Activated T-cell treated with anti-CD3 and anti-CD28 coated beads for 4 hours (primary cell): ENCODE measurements around the gene PURA.
A peak's percentile ranks its signal among the peaks of the same experiment; 100 is the strongest.

Source experiments
- DNase-seq: peaks from one replicate; pipeline ENCODE4 v3.0.0-alpha.2; 2020

Gene PURA

DNA sequence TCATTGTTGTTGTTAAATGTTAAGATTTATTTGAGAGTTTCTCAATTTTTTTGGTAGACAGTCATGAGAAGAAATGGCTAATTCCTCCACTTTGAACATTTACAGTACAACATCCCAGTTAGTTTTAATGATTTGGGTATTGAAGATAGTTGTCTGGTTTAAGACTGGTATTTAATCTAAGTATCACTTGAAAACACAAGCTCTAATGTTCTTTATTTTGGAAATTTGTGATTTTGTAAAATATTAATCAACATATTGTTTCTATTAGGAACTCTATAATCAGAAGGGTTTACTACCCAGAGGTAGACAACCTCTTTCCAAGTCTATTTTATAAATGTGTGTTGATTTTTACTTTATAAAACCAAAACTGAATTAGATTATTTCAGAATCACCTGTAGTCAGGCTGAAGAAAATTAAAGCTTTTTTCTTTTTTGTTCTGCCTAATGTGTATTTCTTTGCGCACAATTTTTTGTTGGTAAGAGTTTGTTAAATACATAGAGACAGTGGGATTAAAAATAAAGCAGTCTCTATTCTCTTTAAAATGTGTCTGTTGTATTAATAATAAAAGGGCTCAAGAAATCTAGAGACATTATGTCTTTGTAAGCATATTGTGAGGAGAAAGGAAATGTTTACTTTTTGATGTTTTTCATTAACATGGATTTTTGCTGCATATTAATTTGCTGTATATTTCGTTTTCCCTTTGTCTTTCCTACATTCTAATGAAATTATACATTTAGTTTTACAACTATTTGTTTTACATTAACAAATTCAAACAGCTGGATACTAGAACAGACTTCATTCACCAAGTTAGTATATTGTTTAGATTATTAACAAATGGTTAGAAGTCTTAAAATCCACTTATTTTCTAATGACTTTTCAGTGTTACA, 3.9 kb upstream of the PURA start:
- DNase-seq = no peak

DNA sequence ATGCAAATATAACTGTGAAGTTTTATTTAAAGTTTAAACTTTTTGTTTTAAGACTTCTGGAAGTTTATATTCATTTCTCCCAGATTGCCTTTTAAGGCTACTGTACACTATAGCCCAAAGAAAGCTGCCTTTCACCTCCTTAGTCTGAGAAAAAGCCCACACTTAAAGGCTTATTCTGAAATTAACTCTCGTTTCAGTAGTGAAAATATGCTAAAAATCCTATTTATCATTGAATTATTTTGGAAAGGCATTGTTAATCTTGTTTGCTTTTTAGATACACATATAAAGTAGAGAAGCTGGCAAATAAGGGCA, 3.3 kb upstream of the PURA start:
- no peak for DNase-seq

DNA sequence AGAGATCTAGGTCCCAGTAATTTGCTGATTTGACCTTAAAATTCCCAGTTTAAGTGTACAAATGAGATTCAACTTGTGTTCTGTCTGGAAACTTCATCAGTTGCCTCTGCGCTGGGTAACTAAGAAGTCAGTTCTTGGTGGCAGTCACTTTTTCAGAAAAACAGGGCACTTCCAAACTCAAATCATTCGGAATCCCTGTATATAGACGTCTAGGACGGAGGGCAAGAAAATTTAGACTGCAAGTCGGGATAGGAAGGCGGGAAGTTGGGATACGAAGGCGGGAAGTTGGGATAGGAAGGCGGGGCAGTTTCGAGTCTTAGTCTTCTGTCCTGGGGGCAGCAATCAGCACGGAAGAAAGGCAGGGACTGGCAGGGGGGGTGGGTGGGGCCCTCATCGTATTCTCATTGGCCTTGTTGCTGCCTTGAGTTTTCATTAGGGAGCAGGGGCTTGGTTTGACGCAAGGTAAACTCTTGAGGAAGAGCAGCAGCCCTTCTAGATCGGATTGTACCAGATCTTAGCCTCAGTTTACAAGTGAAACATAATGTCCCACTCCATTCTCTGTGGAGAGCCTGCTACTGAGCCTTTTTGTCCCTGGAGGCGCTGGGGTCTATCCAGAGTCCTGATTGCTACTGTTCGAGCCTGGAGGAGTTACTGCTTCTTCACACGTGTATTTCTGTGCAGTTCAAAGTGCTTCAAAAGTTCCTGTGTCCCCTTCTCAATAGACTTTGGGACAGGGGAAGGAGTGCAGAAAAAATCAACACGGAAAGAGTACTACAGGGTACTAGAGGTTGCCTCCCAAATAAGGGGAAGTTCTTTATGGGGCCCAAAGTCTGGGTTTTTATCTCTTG, 2.7 kb upstream of the PURA start:
- no peak for DNase-seq

DNA sequence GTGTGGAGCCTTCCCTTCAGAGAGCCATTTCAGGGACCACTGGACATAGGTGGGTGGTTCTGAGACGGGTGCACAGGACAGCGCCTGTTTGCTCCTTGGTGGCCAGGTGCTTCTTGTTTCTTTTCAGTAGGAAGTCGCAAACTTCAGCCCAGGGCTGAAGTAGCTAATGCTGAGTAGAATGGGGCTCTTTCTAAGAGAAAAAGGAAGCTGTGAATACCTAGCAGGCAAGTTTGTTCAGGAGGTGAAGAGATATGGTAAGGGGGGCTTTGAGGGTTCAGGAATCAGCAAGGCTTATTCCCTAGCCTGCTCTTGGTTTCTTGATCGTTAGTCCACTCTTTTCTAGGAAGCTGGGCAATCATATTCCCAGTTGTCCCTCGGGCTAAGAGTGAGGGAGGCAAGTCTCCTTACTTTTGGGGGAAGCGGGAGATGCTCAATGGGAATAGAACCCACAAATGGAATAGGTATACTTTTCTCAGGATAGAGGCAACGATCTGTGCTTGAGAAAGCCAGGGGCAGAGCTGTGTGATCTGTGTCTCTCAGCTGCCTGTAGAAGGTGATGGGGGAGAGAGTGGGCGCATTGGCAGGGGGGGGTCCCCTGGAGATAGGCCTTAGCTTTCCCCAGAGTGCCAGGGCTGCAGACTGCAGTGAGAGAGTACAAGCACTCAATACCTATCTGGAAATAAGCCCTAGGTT, 1.9 kb upstream of the PURA start:
- DNase-seq = no peak

DNA sequence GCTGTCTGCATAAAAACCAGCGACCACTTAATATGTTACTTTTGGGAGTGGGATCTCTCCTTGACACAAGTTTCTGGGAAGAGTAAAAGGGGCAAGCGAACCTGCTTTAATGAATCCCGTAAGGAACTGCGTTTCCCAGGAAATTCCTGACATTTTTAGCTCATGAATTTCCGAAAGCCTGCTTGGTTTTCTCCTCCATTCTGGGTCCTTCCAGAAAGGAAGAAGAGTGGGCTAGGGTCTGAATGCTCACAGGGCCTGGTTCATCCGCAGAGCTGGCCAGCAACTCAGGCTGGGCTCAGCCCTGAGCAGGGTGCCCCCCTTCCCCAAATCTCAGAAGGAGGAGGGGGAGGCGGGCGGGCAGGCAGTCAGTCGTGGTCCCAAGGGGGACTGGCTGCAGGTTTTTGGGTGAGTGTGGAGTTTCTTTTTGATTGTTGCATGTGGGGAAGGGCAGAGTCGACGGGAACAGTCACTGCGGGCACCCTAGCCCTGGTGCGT, 1.2 kb upstream of the PURA start:
- no peak for DNase-seq

DNA sequence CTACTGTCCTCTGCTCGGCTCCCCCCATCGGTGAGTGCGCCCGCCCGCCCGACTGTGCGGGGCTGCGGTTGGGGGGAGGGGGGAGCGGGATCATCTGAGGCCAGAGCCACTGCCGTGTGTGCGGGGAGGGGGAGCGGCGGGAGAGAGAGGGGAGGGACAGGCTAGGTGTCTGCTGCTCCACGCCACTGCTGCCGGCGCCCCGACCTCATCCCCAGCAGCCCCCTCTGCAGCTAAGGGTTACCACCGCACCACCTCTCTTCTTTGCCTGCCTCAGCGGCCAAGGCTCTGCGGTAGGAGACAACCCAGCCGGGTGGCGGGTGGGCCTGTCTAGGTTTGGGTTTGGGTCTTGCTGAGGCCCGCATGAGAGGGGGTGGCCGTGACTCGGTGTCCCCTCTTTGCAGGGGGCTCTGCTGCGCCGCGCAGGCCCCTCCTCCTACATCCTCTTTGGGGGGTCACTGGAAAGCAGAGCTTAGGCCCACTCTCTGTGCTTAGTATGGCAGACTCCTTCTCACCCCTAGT, 670 bp upstream of the PURA start:
- DNase-seq = no peak

DNA sequence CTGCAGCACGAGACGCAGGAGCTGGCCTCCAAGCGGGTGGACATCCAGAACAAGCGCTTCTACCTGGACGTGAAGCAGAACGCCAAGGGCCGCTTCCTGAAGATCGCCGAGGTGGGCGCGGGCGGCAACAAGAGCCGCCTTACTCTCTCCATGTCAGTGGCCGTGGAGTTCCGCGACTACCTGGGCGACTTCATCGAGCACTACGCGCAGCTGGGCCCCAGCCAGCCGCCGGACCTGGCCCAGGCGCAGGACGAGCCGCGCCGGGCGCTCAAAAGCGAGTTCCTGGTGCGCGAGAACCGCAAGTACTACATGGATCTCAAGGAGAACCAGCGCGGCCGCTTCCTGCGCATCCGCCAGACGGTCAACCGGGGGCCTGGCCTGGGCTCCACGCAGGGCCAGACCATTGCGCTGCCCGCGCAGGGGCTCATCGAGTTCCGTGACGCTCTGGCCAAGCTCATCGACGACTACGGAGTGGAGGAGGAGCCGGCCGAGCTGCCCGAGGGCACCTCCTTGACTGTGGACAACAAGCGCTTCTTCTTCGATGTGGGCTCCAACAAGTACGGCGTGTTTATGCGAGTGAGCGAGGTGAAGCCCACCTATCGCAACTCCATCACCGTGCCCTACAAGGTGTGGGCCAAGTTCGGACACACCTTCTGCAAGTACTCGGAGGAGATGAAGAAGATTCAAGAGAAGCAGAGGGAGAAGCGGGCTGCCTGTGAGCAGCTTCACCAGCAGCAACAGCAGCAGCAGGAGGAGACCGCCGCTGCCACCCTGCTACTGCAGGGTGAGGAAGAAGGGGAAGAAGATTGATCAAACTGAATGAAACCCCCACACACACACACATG, 654 bp downstream of the PURA start:
- peak; percentile 23 for DNase-seq

DNA sequence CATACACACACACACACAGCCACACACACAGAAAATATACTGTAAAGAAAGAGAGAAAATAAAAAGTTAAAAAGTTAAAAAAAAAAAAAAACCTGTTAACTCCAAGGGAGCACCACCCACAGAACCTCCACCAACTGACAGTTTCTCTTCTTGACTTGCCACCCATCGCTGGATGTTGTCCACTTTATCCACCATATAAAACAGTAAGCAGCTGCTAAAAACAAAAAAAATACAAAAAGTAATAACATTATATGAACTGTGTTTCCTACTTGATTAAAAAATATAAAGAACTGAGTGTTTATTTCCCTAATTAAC, 1.2 kb downstream of the PURA start:
- no peak for DNase-seq

DNA sequence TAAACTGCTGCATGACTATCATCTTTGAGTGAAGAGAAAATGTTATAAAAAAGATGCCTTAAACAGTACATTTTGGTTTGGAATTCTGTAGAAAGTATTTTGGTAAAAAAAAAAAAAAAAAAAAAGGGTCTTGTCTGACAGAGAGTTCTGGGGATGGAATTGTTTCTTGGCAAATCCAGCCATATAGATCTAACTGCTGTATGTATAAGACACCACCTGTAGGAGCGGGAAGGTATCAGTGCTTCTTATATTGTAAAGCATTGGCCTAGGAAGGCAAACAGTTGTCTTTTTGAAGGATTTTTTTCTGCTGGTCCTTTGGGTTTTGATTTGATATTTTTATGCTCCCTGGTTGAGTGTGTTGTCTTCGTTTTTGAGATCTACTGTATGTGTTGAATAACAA, 2.8 kb downstream of the PURA start:
- no peak for DNase-seq

DNA sequence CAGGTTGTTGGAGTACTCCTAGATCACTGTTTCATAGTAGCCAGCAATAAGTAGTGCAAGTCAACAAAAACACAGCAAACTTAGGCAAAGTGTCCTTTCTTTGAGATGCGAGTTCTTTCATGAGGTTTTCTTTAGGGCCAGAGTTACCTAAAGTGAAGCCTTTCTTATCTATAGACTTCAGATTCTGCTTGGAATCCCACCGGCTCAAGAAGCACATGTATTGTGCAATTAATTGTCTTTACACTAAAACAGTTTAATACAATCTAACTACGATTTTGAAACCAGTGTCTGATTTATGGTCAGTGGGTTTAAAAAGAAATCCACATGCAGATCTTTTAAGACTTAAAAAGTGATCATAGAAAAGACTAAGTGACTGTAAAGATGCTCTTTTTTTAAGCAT, 3.6 kb downstream of the PURA start:
- no peak for DNase-seq

DNA sequence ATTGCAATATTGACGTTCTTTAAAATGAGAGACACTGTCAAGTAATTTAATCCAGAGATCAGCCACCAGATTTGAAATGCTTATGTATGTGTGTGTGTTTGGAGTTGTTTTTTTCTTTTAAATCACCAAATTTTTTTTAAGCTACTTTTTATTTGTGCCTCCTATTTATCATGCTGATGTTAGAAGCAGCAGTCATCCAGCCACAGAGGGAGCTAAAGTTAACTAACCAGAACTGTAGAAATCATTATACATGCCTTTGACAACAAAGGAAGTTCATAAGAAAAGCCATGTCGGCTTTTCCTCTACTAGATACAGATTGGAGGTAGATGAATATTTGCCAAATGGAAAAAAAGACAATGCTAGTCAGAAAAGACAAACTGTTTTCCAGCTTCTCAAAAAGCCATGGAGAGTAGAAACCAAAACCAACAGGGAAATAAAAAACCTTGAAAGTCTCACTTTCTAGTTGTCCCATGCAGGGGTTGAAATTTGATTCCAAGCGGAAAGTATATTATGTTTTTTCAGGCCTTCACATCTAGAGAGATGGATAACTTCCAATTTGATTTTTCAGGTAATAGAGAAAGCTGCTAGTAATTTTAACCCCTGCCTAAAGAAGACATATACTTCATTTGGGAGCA, 4.5 kb downstream of the PURA start:
- DNase-seq = no peak

DNA sequence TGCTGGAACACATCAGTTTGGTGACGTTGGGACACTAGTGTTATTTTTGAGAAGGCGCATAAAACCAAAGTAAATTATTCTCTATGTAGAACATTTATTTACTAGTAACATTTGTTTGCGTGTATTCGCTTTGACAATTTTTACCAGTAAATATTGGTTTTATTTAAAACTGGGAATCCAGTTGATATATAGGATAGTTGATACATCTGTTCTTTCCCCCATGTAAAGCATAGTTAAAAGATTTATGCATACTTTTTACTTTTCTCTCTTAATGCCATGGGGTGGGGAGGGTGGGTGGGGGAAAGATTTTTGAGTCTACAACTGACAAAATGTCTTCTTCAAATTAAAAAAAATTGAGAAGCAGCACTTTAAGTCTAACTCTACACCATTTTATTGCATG, 11.7 kb downstream of the PURA start, which contains the start of gene IGIP:
Gene IGIP (plus strand): TSS at position 301 of the 400 bp plus-strand sequence. CDS start 2,540 bp downstream, outside the sequence.
- no peak for DNase-seq

DNA sequence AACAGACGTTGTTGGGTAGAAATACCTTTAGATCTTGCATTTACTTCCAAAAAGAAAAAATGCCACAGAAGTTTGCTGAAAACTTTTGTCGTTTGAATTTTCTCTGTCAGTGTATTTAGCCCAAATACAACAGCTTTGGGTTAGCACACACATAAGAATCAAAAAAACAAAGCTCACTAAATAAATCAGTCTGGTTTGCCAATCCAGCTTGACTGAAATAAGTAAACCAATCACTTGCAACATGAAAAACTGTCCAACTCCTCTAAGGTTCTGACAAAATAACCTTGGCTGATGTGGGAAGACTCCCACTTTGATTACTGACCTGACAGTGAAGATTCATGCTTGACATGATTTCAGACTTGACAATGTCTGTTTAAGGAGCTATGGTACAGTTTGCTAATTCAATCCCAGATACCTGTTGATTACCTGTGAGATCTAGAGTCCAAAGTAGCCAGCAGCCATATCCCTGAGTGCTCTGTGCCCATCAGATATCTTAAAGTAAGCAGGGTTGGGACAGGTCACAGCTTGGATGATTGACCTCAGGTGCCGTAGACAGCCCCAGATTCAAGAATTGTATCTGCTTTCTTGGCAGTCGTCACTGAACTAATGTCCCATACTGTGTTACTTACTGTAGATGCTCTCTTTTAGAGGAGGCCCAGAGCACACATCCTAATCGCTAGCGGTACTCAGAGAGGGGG, 12.6 kb downstream of the PURA start:
- no peak for DNase-seq

DNA sequence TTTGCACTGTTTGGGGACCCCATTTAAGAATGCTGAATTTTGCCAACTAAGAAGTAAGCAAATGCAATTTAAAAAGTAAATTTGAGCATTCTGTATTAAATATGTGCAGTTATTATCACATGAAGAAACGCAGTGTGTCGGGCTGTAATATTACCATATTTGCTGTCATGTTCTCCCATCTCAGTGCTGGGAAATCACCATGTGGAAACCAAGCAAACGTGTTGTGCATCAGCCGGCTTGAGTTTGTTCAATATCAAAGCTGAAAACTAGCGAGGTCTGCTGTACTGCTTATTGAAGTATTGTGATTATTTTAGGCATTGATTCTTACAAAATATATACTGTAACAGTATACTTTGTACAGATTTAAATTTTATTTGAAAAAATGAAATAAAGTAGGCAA, 14.5 kb downstream of the PURA start:
- DNase-seq = no peak

DNA sequence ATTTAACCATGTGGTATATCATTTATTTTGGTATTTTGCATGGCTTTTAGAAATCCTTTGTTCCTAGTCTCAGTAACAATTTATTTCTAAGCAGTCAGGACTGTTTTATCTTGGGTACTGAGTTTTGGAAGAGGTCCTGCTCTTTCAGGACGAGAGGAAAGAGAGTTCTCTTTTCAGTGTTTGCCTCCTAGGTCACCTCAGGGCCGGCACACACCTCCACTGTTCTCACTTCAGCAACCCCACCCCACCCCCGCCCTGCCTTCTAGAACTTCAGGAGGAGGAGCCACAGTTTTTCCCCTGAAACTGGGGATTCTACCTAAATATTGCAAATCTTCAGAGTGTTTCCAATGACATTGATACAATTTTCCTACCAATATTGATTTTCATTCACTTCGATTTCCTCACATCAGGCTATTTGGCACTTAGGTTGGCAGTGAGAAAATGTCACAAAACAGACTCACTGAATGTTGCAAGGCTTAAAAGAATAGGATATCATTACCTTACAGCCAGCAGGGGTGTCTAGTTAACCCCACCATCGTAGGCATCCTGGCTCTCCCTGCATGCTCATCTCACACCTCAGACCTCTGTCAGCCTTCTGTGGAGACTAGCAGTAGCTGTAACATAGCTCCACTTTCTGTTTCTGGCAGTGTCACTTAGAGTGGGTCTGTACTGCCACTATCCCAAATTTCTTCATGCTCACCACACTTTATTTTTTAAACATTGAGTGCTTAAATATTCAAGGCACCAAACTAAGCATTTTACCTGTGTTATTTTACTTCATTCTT, 17.2 kb downstream of the PURA start:
- DNase-seq = no peak

DNA sequence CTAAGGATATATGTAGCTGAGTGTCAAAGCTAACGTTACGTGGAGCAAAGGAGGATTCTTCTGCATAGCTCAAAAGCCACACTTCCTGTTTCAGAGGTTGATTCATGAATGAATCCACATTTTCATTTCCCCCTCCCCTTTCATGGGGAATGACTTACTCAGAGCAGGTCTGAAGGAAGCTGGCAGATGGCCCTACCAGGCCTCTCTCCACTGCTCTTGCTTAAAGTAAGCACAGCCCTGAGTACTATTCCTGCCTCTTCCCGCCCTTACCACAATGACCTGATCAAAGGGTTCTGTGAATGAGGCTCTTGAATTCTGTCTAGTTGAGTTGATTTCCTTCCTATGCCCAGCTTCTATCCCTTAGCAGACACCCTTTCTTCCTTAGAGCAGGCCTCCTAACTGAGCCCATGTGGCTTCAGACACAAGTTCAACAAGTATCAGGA, 18.1 kb downstream of the PURA start:
- no peak for DNase-seq

DNA sequence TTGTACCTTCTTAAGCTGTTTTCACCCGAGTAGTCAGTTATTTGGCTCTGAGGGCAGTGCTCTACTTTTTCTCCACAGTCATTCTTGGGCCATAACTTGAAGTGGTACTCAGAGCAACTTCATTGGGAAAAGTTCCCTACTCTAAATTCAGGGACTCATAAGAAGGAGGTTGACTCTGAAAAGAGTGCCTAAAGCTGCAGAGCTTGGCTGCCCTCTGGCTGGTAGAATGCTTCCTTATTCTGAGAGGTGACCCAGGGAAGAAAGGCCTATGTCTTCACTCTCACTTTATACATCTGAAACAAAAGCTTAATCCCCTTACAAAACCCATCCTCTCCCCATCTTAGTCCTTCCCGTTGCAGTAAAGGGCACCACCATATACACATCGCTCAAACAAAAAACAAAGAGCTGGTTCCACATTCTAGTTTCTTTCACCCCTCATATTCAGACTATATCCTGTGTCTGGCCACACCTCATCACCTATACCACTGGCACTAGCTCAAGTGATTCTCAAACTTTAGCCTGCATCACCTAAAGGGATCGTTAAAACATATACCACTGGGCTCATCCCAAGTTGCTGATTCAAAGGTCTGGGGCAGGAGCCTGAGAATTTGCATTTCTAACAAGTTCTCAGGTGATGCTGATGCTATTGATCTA, 19.7 kb downstream of the PURA start:
- no peak for DNase-seq

DNA sequence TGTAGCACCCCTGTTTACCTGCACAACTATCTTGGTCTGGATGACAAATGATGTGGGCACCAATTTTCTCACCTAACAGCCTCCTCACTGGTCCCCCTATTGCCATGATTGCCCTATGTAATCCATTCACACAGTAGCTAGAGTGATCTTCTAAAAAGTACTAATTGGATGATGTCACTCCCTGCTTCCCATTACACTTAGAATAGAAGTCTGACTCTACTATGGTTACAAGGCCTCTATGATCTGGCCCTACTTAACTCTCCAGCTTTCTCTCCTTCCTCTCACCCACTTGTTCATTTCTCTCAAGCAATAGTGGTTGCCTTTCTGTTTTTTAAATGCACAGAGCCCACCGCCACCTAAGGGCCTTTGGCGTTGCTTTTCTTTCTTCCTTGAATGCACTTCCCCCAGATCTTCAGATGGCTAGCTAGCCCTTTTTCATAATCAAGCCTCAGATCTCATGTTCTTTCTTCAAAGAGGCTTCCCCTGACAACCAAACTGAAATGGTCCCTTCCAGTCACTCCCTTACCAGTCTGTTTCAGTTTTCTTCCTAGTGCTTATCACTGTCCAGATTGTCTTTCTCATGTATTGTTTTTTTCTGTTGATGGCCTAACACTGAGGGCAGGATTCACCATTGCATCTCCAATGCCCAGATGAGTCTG, 20.5 kb downstream of the PURA start:
- DNase-seq = no peak

DNA sequence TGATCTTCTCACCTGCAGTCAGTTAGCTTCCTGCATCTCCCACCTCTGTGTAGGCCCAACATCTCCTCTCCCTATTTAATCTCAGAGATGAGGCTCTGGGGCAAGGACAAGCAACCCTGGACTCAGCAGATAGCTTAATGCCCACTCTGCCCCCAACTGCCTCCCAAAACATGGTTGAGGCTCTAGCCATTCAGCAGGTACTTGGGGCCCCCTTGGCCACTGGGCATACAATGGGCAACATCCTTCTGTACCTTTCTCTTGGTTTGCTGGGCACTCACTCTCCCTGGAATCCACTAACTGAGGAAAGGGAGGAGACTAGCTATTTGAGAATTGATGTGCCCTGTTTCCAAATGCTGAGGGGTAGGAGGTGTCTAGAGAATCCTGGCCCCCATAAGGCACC, 21.2 kb downstream of the PURA start:
- no peak for DNase-seq
